HFF-Myc (cell line): ENCODE measurements around the gene PRSS16.

Experiments used
- DNase-seq: peaks from one replicate; pipeline ENCODE4 v3.0.0-alpha.2; 2011; ENCODE audit warnings: low read depth; ENCODE audit errors: extremely low read depth
- H3K4me3 ChIP-seq: replicated peaks from 2 replicates; pipeline ENCODE4 v1.5.1; 2011; ENCODE audit warnings: low read depth, mild to moderate bottlenecking, control low read depth, low read length
- TF ChIP-seq, protein P1 (sequence below): IDR thresholded peaks from 2 replicates; pipeline ENCODE4 v1.5.1; 2012; ENCODE audit warnings: mild to moderate bottlenecking, low read depth, low read length, control low read depth; ENCODE audit errors: missing control alignments

PRSS16 gene

DNA sequence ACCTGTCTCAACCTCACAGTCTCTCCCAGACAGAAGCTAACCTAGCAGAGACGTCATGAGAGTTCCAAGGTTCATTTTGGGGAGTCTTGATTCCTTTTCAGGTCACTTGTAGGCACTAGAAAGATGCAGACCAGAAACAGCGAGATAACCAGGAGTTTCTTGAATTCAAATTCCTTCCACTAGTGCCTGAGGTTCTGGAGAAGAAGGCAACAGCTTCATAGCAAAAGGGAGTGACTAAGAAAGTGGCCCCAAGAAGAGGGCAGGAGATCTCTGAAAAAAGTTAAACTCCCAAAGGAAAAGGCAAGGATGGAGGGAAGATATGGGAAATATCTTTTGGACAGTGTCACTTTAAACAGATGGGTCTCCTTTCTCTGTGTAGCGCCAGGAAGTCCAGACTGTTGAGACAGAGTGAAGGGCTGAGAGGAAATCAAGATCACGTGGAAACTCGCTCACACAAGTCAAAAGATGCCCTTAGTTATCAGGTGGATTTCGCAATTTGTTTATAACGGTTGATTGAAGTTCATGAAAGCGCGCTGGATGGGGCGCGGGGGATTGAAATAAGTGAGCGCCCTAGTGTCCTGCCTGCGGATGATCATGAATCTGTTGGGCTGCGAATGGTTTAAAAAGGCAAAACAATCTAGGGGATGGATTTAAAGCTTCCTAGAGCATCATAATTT is 4.8 kb upstream of the PRSS16 start:
- H3K4me3 ChIP-seq = no peak overlapping the region
- TF ChIP-seq, protein P1, sequence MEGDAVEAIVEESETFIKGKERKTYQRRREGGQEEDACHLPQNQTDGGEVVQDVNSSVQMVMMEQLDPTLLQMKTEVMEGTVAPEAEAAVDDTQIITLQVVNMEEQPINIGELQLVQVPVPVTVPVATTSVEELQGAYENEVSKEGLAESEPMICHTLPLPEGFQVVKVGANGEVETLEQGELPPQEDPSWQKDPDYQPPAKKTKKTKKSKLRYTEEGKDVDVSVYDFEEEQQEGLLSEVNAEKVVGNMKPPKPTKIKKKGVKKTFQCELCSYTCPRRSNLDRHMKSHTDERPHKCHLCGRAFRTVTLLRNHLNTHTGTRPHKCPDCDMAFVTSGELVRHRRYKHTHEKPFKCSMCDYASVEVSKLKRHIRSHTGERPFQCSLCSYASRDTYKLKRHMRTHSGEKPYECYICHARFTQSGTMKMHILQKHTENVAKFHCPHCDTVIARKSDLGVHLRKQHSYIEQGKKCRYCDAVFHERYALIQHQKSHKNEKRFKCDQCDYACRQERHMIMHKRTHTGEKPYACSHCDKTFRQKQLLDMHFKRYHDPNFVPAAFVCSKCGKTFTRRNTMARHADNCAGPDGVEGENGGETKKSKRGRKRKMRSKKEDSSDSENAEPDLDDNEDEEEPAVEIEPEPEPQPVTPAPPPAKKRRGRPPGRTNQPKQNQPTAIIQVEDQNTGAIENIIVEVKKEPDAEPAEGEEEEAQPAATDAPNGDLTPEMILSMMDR = no peak
- no peak for DNase-seq

DNA sequence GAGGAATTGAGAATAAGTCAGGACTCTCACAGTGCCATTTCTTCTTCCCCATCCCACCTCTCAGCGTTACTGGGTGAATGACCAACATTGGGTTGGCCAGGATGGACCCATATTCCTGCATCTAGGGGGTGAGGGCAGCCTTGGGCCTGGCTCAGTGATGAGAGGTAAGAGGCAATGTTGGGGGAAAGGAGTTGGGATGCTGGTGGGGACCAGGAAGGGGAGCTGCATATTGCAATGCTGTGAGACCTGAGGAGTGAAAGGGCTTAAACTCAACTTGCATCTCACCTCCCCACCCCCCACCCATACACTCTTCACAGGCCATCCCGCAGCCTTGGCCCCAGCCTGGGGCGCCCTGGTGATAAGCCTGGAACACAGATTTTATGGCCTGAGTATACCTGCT is 1.3 kb downstream of the PRSS16 start:
- DNase-seq = no peak
- TF ChIP-seq, protein P1 = no peak
- H3K4me3 ChIP-seq = no peak overlapping the region

DNA sequence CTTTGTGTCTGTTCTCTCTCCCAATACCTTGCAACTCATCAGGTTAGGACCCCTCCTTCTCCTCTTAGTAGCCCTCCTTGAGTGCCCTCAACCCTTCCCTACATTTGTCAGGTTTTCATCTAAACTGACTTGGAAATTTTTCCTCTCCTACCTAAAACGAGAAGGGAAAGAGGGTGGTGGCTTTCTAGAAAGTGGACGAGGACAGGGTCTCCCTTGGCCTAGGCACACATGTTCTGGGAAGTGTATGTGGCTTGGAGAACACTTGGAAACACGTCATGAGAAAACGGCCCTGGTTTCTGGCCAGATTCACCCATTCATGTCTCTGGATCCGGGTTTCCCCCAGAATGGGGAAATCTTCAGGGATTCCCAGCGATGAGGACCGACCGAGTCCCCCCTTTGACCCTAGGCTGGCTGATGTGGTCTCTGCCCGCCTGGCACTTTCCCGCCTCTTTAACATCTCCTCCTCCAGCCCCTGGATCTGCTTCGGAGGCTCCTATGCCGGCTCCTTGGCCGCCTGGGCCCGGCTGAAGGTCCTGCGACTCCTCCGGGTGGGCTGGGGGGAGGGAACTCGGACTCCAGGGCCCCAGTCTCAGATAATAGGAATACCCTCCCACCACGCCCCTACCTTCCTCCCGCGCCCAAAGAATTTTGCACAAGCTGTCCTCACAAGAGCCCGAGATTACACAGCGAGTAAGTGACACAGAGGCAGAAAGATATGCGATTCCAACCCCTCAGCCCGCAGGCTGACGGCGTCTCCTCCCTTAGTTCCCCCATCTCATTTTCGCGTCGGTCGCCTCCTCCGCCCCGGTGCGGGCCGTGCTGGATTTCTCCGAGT is 3.0 kb downstream of the PRSS16 start:
- no peak for DNase-seq
- TF ChIP-seq, protein P1 = no peak
- peak overlapping the region; percentile 55 for H3K4me3 ChIP-seq

DNA sequence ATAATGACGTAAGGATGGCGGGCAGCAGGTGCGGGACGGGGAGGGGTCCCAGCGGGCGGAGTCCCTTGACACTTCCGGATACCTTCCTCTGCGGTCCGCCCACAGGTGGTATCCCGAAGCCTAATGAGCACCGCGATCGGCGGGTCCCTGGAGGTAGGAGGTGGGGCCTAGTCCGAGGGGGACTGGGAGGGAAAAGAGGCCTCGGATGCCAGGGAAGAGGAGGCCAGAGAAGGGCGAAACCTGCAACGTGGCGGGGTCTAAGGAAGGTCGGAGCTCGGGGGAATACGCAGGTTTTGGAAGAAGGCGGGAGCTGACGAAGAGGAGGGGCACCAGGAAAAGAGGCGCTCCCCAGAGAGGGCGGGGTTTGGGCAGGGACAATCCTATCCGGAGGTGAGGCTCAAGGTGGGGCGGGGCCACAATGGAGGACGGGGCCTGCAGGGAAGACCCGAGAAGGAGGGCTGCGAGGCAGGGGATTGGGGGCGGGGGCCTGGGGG is 3.7 kb downstream of the PRSS16 start:
- TF ChIP-seq, protein P1 = no peak
- peak overlapping the region; percentile 55 for H3K4me3 ChIP-seq
- DNase-seq = no peak

DNA sequence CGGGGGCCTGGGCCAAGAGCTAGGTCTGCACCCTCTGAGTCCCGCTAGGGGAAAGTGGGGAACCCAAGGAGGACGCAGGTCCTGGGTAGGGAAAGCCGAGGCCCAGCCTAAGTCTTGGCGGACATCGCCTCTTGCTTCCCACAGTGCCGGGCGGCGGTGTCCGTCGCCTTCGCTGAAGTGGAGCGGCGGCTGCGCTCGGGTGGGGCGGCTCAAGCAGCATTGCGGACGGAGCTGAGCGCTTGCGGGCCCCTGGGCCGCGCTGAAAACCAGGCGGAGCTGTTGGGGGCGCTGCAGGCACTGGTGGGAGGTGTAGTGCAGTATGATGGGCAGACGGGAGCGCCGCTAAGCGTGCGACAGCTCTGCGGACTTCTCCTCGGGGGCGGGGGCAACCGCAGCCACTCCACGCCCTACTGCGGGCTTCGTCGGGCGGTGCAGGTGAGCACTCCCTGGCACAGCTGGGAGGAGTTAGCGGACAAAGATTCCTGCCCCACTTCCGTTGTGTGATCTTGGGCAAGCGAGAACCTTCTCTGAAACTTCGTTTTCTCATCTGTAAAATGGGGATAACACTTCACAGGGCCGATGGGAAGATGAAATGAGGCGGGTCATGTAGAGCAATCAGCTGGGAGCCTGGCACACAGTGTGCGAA is 4.2 kb downstream of the PRSS16 start:
- peak overlapping the region; percentile 55 for H3K4me3 ChIP-seq
- DNase-seq = no peak
- TF ChIP-seq, protein P1 = peak; percentile 45

DNA sequence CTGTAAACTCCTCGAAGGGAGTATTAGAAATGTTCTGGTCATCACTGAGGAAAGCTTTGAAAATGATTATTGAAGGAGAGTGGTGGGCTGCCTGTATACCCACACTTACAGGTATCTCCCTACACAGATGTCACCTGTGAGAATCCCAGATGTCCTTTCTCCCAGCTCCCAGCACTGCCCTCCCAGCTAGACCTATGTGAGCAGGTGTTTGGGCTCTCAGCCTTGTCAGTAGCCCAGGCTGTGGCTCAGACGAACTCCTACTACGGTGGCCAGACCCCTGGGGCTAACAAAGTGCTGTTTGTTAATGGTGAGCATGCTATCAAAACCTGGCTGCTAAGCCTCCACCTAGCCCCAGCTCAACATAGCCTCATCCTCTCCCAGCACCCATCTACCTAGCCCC is 7.1 kb downstream of the PRSS16 start:
- TF ChIP-seq, protein P1 = no peak
- no peak for DNase-seq
- no peak overlapping the region for H3K4me3 ChIP-seq
